Esophagus mucosa (tissue), 1 donor: Measurements from ENCODE around the gene TTC38. TPM values are rescaled to one million over a fixed set of nuclear protein-coding genes. Genes with fewer than 3 reads are reported as not detected.
A peak's percentile ranks its signal among the peaks of the same experiment; 100 is the strongest.

Experiments used
- ATAC-seq: fragments of 200-7000 bp; cut with Tn5 transposase; one replicate; pipeline ENCODE4 v1.9.1; 2020
- total RNA-seq: library from RNA; stranded (reverse); gene quantifications from one replicate; pipeline ENCODE4 v1.2.4, GENCODE V29; 2023
- donor health status: DM: yes; HTN: yes; CAD: no.

TTC38 gene
- total RNA-seq, result 11.2 TPM

- peak; percentile 81 for ATAC-seq
Measured at GRCh38 chr22:46267431-46268279, at the start of gene TTC38. TTC38 (plus strand) TSS chr22:46268008; CDS start chr22:46268040, 32 bp downstream.

- ATAC-seq, result no peak
Measured at GRCh38 chr22:46219636-46220035, 48.2 kb upstream of the TTC38 start.

GRCh38 chr22:46220921-46221320, 46.9 kb upstream of the TTC38 start:
- ATAC-seq, result no peak

- no peak for ATAC-seq
Measured at GRCh38 chr22:46224044-46224897, 43.5 kb upstream of the TTC38 start.

- ATAC-seq, result no peak
Measured at GRCh38 chr22:46224898-46225290, 42.9 kb upstream of the TTC38 start.

GRCh38 chr22:46225631-46226030, 42.2 kb upstream of the TTC38 start:
- no peak for ATAC-seq

GRCh38 chr22:46226577-46226976, 41.2 kb upstream of the TTC38 start:
- no peak for ATAC-seq

GRCh38 chr22:46229701-46230100, 38.1 kb upstream of the TTC38 start:
- ATAC-seq, result no peak

GRCh38 chr22:46230262-46230901, 37.4 kb upstream of the TTC38 start:
- ATAC-seq, result no peak

- ATAC-seq, result peak; percentile 52
Measured at GRCh38 chr22:46233231-46233630, 34.6 kb upstream of the TTC38 start.

- no peak for ATAC-seq
Measured at GRCh38 chr22:46234969-46235368, 32.8 kb upstream of the TTC38 start.

GRCh38 chr22:46237453-46238124, 30.2 kb upstream of the TTC38 start:
- no peak for ATAC-seq

GRCh38 chr22:46238541-46238940, 29.3 kb upstream of the TTC38 start:
- no peak for ATAC-seq

- ATAC-seq, result no peak
Measured at GRCh38 chr22:46239261-46240048, 28.4 kb upstream of the TTC38 start.

- no peak for ATAC-seq
Measured at GRCh38 chr22:46240073-46240472, 27.7 kb upstream of the TTC38 start.

GRCh38 chr22:46240506-46240905, 27.3 kb upstream of the TTC38 start:
- no peak for ATAC-seq

GRCh38 chr22:46240907-46241306, 26.9 kb upstream of the TTC38 start:
- ATAC-seq, result no peak

- ATAC-seq, result no peak
Measured at GRCh38 chr22:46241396-46242007, 26.3 kb upstream of the TTC38 start.

- ATAC-seq, result no peak
Measured at GRCh38 chr22:46242076-46242475, 25.7 kb upstream of the TTC38 start.

GRCh38 chr22:46244771-46245170, 23.0 kb upstream of the TTC38 start:
- no peak for ATAC-seq

- no peak for ATAC-seq
Measured at GRCh38 chr22:46245511-46245910, 22.3 kb upstream of the TTC38 start.
